GM12874 (cell line): ENCODE results near the gene HNRNPL.

Experiments
- CTCF ChIP-seq: IDR thresholded peaks from 2 replicates; pipeline ENCODE4 v1.5.1; 2011; ENCODE audit warnings: low read depth, mild to moderate bottlenecking, control low read depth, low read length, moderate library complexity; ENCODE audit not compliant: insufficient read depth

HNRNPL gene

GRCh38 chr19:38786572-38787265, 63.1 kb downstream of the HNRNPL start:
- no peak for TF ChIP-seq CTCF
